Neutrophil (primary cell): Measurements from ENCODE around the gene PKNOX1.
"Not testable (repeated sequence)": the region's sequence is repeated elsewhere in the genome, so short reads cannot be mapped to it uniquely, and the experiment has no call there.

Experiments used
- H3K27ac ChIP-seq: fragments of 200-600 bp; sonication (generic); 2 replicates; pipeline ENCODE4 v1.5.1; 2016; ENCODE audit warnings: mild to moderate bottlenecking, moderate library complexity
- H3K27me3 ChIP-seq: fragments of 200-600 bp; sonication (generic); 2 replicates; pipeline ENCODE4 v1.6.0; 2016; ENCODE audit warnings: mild to moderate bottlenecking
- H3K36me3 ChIP-seq: fragments of 200-600 bp; sonication (generic); 2 replicates; pipeline ENCODE4 v1.5.1; 2017
- H3K4me1 ChIP-seq, 2 experiments: fragments of 200-600 bp in 1 of 2; sonication (generic) in 1 of 2; 1 replicate in 1 of 2; 2 replicates in 1 of 2; pipeline versions ENCODE4 v1.5.1 to v1.6.1; 2013 to 2016; ENCODE audit warnings: low read depth in 1 of 2, low read length in 1 of 2, mild to moderate bottlenecking in 1 of 2, moderate library complexity in 1 of 2; ENCODE audit not compliant: control insufficient read depth in 1 of 2, insufficient read depth in 1 of 2
- H3K4me3 ChIP-seq, 2 experiments: fragments of 200-600 bp in 1 of 2; sonication (generic) in 1 of 2; 1 replicate in 1 of 2; 2 replicates in 1 of 2; pipeline ENCODE4 v1.5.1; 2013 to 2016; ENCODE audit warnings: low read depth in 1 of 2, low read length in 1 of 2, mild to moderate bottlenecking in 1 of 2, moderate library complexity in 1 of 2
- H3K9me3 ChIP-seq: fragments of 200-600 bp; sonication (generic); 2 replicates; pipeline ENCODE4 v1.5.1; 2016
- TF ChIP-seq, protein P1 (sequence below): fragments of 200-600 bp; sonication (generic); IDR thresholded peaks from 2 replicates; pipeline ENCODE4 v1.5.1; 2016; ENCODE audit warnings: antibody characterized with exemption

PKNOX1 gene

DNA sequence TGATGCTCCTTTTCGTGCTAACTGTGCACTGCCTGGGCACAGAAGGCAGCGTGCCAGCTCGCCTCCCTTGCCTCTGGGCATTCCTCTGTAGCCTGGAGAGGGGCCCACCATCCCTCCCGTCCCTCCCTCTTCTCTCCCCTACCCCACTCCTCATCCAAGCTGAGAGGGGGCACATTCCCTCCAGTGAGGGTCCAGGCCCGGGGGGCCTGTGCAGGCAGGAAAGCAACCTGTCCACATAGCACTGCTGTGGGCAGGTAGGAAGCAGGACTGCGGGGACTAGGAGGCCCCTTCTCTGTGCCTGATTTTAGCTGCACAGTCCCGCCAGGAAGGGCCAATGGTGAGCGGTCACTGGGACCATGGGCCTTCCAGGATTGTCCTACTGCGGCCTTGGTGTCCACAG is 10.3 kb upstream of the PKNOX1 start:
- TF ChIP-seq, protein P1, sequence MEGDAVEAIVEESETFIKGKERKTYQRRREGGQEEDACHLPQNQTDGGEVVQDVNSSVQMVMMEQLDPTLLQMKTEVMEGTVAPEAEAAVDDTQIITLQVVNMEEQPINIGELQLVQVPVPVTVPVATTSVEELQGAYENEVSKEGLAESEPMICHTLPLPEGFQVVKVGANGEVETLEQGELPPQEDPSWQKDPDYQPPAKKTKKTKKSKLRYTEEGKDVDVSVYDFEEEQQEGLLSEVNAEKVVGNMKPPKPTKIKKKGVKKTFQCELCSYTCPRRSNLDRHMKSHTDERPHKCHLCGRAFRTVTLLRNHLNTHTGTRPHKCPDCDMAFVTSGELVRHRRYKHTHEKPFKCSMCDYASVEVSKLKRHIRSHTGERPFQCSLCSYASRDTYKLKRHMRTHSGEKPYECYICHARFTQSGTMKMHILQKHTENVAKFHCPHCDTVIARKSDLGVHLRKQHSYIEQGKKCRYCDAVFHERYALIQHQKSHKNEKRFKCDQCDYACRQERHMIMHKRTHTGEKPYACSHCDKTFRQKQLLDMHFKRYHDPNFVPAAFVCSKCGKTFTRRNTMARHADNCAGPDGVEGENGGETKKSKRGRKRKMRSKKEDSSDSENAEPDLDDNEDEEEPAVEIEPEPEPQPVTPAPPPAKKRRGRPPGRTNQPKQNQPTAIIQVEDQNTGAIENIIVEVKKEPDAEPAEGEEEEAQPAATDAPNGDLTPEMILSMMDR: no peak
- H3K4me3 ChIP-seq: no peak overlapping the region
- no peaks in the 10 kb centered on the region for H3K9me3 ChIP-seq

DNA sequence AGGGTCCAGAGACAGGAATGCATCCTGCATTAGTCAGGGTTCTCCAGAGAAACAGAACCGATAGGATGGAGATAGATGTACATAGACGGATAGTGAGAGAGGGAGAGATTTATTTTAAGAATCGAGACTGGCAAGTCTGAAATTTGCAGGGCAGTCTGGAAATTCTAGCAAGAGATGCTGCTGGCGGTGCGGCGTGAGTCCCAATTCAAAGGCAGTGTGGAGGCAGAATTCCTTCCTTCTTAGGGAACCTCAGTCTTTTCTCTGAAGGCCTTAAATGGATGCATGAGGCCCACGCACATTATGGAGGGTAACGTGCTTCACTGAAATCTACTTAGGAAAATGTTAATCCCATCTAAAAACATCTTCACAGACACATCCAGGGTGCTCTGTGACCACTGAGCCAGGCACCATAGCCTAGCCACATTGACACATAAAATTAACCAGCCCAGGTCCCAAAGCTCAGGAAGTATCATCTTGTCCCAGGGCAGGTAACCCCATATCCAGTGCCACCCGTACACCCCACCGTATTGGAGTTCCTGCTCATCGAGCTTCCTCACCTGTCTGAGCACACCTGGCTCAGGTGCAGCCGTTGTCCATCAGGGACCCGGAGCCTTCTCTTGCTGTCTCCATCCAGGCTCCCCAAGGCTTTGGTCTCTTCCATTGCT is 9.7 kb upstream of the PKNOX1 start:
- TF ChIP-seq, protein P1: no peak
- no peaks in the 10 kb centered on the region for H3K36me3 ChIP-seq
- H3K27ac ChIP-seq: no peak overlapping the region
- no peaks in the 10 kb centered on the region for H3K27me3 ChIP-seq
- no peak overlapping the region for H3K4me3 ChIP-seq
- H3K4me1 ChIP-seq: no peaks in the 10 kb centered on the region
- H3K9me3 ChIP-seq: no peaks in the 10 kb centered on the region

More for the DNA sequence above, 10.3 kb upstream of the PKNOX1 start:
- Histone ChIP-seq H3K27ac (no peak overlapping the region), H3K27me3 (no peaks in the 10 kb centered on the region), H3K4me1 (no peaks in the 10 kb centered on the region), H3K36me3 (no peaks in the 10 kb centered on the region)

DNA sequence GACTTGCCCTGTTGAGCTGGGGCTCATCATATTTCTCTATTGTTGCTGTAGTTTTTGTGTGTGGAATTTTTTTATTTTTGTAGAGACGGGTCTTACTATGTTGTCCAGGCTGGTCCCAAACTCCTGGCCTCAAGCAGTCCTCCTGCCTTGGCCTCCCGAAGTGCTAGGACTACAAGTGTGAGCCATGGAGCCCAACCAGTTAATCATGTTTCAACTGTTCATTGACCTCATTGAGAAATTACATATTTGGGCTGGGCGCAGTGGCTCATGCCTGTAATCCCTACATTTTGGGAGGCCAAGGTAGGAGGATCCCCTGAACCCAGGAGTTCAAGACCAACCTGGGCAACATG is 9.2 kb upstream of the PKNOX1 start:
- no peaks in the 10 kb centered on the region for H3K36me3 ChIP-seq

DNA sequence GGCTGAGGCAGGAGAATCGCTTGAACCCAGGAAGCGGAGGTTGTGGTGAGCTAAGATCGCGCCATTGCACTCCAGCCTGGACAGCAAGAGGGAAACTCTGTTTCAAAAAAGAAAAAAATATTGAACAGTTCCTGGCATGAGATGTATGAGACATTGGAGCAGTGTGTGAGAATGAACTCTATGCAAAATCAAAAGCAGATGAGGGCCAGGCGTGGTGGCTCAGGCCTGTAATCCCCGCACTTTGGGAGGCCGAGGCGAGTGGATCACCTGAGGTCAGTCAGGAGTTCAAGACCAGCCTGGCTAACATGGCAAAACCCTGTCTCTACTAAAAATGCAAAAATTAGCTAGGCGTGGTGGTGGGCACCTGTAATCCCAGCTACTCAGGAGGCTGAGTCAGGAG is 6.7 kb upstream of the PKNOX1 start:
- not testable (repeated sequence) for H3K9me3 ChIP-seq, H3K27ac ChIP-seq, H3K4me1 ChIP-seq, H3K36me3 ChIP-seq, H3K27me3 ChIP-seq, H3K4me3 ChIP-seq

More for the DNA sequence above, 9.2 kb upstream of the PKNOX1 start:
- no peaks in the 10 kb centered on the region for H3K27me3 ChIP-seq
- H3K27ac ChIP-seq: no peak overlapping the region
- no peaks in the 10 kb centered on the region for H3K4me1 ChIP-seq
- H3K9me3 ChIP-seq: no peaks in the 10 kb centered on the region
- TF ChIP-seq, protein P1: no peak
- no peak overlapping the region for H3K4me3 ChIP-seq

DNA sequence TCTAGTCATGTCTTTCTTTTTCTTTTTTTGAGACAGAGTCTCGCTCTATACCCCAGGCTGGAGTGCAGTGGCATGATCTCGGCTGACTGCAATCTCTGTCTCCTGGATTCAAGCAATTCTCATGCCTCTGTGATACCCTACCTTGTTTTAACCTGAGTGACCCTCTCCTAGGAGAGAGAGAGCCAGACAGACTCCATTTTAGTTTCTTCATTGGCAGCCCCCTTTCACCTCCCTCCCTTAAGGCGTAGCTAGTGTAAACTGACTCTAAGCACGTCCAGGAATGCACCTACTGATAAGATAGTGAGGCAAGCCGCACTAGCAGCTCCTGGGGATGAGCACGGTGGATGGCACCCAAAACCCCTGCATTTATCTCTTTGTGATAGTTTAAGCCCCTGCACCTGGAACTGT is 5.2 kb upstream of the PKNOX1 start:
- TF ChIP-seq, protein P1: no peak

DNA sequence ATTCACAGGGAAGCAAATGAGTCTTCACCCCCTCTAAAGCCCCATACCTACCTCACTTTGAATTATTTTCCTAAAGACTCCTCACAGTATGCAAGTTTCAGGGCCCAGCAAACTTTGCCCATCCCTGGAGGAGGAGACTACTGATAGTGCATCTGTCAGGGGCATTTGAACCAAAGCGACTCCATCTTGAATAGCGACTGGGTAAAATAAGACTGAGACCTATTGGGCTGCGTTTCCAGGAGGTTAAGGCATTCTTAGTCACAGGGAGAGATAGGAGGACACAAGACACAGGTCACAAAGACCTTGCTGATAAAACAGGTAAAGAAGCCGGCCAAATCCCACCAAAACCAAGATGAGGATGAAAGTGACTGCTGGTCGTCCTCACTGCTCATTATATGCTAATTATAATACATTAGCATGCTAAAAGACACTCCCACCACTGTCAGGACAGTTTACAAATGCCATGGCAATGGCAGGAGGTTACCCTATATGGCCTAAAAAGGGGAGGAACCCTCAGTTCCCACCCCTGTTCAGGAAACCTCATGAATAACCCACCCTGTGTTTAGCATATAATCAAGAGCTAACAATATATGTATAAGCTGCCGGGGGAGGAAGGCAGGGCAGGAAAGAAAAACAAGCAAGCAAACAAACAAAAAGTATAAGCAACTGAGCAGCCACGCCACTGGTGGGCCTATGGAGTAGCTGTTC is 3.3 kb upstream of the PKNOX1 start:
- Histone ChIP-seq H3K9me3 (no peaks in the 10 kb centered on the region), H3K4me1 (peaks cover 15 to 16% of the 10 kb centered on the region in 2 experiments), H3K27ac (no peak overlapping the region), H3K36me3 (no peaks in the 10 kb centered on the region), H3K4me3 (no peak overlapping the region), H3K27me3 (no peaks in the 10 kb centered on the region)
- TF ChIP-seq, protein P1: no peak

More for the DNA sequence above, 5.2 kb upstream of the PKNOX1 start:
- Histone ChIP-seq H3K4me1 (peaks cover 7 to 8% of the 10 kb centered on the region in 2 experiments), H3K36me3 (no peaks in the 10 kb centered on the region), H3K4me3 (no peak overlapping the region), H3K27ac (no peak overlapping the region), H3K9me3 (no peaks in the 10 kb centered on the region), H3K27me3 (no peaks in the 10 kb centered on the region)
